GM21737 (cell line): ENCODE measurements around the gene CLIP1.
"Not testable (repeated sequence)": the region's sequence is repeated elsewhere in the genome, so short reads cannot be mapped to it uniquely, and the experiment has no call there.

Source experiments
- ATAC-seq: cut with Tn5 transposase; IDR thresholded peaks from one replicate; pipeline ENCODE4 v1.9.1; 2021; ENCODE audit warnings: mild to moderate bottlenecking, moderate library complexity; ENCODE audit not compliant: unreplicated experiment

CLIP1 gene

GRCh38 chr12:122266230-122266901 lies 156.1 kb downstream of the CLIP1 start, which contains the start of gene VPS33A:
Gene VPS33A (minus strand): TSS chr12:122266494. CDS start chr12:122266408, 86 bp downstream.
- peak; percentile 82 for ATAC-seq

- ATAC-seq = peak; percentile 36
Measured at GRCh38 chr12:122265886-122266229, 156.6 kb downstream of the CLIP1 start.

- no peak for ATAC-seq
Measured at GRCh38 chr12:122265476-122265875, 157.0 kb downstream of the CLIP1 start.

GRCh38 chr12:122260735-122261134 lies 161.7 kb downstream of the CLIP1 start:
- not testable (repeated sequence) for ATAC-seq

GRCh38 chr12:122258939-122259338 lies 163.5 kb downstream of the CLIP1 start:
- not testable (repeated sequence) for ATAC-seq

GRCh38 chr12:122258462-122258861 lies 164.0 kb downstream of the CLIP1 start:
- ATAC-seq = not testable (repeated sequence)

- ATAC-seq = no peak
Measured at GRCh38 chr12:122250536-122250935, 171.9 kb downstream of the CLIP1 start.

- no peak for ATAC-seq
Measured at GRCh38 chr12:122250047-122250446, 172.4 kb downstream of the CLIP1 start.

- no peak for ATAC-seq
Measured at GRCh38 chr12:122245553-122245952, 176.9 kb downstream of the CLIP1 start.

GRCh38 chr12:122244565-122245371 lies 177.7 kb downstream of the CLIP1 start:
- no peak for ATAC-seq

- no peak for ATAC-seq
Measured at GRCh38 chr12:122243965-122244364, 178.5 kb downstream of the CLIP1 start.

- no peak for ATAC-seq
Measured at GRCh38 chr12:122238861-122239260, 183.6 kb downstream of the CLIP1 start.

GRCh38 chr12:122235741-122236140 lies 186.7 kb downstream of the CLIP1 start:
- no peak for ATAC-seq

GRCh38 chr12:122232691-122233090 lies 189.8 kb downstream of the CLIP1 start:
- ATAC-seq = no peak

- ATAC-seq = no peak
Measured at GRCh38 chr12:122230798-122231197, 191.7 kb downstream of the CLIP1 start.

GRCh38 chr12:122228092-122228491 lies 194.4 kb downstream of the CLIP1 start:
- no peak for ATAC-seq

GRCh38 chr12:122227341-122227740 lies 195.1 kb downstream of the CLIP1 start:
- no peak for ATAC-seq

- no peak for ATAC-seq
Measured at GRCh38 chr12:122226366-122227125, 195.9 kb downstream of the CLIP1 start.

- peak; percentile 90 for ATAC-seq
Measured at GRCh38 chr12:122225683-122226365, 196.6 kb downstream of the CLIP1 start, which contains the start of gene DIABLO. Gene DIABLO (minus strand): TSS chr12:122226052. CDS start chr12:122226014, 38 bp downstream.
